DMS79 treated with DMSO at 0.1 percent for 48 hours (cell line): Measurements from ENCODE around the gene TWIST2.

Experiments used
- DNase-seq: peaks from one replicate; lab custom pipeline; 2025; lab: John Stamatoyannopoulos, UW

Gene TWIST2

DNA sequence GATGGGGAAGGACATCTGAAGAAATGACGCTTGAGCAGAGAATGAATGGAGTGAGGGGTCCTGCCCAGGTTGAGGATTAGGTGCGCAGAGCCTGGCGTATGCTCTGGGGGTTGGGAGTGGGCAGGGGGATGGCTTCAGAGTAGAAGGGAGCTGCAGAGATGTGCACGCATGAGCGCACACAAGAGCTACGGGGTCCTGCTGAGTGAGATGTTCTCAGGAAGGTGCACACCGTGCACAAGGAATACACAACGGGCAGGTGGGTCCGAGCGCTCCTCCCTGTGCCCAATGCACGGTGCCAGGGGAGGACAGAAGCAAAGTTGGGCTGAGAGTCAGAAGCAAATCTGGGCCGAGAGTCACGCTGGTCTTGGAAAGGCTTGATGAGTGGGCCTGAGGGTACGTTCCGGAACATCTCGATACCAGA is 25.5 kb downstream of the TWIST2 start:
- DNase-seq, result no peak

- no peak for DNase-seq
These were observed 26.0 kb downstream of the TWIST2 start for GRCh38 chr2:238873841-238874240.

GRCh38 chr2:238874330-238875050 is 26.6 kb downstream of the TWIST2 start:
- no peak for DNase-seq

GRCh38 chr2:238875101-238875470 is 27.2 kb downstream of the TWIST2 start:
- no peak for DNase-seq

DNA sequence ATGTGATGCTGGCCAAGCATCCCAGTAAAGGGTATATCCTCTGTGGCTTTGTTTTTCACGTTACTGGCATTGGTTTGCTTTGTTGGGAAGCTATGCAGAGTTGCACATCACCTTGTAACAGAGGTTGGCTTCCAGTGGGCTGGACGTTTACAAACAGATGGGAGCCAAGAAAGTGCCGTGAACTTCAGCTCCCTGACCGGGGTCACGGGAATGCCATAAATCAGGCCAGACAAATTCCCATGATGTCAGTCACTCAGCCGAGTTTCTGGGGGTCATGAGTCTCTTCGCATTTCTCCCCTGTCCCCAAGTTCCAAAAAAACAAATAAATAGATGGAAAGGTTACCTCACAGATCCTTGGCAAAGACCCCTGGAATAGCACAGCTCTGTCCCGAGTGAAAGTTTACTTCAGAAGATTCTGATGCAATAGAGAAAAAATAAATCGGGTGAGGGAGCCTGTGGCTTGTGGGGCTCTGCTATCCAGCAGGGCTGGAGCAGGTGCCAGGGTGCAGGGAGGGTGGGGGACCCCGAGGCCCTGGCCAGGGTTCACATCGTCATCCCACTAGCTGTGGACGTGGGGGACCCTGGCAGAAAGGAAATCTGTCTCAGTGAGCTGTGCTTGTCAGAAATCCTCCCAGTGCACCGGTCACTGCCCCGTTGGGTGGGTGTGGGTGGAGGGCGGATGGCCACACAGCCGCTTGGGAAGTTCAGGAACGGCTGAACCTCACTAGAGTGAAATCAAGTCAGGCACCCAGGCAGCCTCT is 27.8 kb downstream of the TWIST2 start:
- DNase-seq, result no peak

GRCh38 chr2:238876232-238876630 is 28.3 kb downstream of the TWIST2 start:
- no peak for DNase-seq

DNA sequence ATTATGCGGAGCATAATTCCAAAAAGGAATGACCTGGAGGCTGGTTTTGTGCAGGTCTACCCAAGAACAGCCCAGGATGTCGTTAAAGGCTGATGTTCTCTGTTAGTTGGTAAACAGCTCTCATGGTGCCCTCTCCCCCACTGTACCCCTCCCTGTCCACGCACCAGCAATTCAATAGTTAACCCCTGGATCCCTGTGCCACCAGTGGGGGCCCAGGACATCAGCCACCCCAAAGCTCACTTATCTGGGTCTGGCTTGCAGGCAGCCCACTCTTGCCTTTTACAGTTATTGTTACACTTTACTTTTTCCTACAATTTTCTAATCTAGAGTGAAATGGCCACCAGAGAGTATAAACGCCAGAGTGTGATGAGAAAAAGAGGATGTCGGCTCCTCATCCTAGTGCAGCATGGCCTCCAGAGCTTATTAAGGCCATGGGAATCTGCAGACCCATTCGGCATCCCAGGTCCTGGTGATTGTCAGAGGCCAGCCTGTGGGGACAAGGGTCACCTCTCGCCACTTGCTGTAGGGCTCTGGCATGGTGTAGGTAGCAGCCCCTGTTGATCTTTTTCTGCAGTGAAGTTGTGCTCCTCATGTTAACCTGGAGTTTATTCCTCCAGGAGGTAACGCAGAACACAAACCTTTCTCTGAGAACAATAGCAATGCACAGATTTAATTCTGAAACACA is 30.3 kb downstream of the TWIST2 start:
- DNase-seq, result no peak

DNA sequence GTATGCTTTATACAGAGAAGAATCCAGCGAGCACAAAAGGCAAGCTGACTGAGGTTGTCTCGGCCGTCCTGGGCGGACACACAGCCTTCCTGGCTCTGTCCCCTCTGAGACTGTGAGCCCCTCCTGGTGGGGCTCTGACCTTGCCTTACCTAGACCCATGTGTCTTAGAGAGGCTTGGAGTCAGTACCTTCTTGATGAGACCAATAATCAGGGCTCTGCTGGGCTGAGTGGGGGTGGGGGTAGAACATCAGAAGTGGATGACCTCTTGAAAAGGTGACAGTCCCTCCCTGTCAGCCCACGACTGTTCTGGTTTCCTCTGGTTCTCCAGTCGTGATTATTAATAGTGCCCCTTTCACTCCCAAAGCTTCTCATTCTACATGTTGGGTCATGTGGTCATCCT is 31.2 kb downstream of the TWIST2 start:
- DNase-seq, result no peak

DNA sequence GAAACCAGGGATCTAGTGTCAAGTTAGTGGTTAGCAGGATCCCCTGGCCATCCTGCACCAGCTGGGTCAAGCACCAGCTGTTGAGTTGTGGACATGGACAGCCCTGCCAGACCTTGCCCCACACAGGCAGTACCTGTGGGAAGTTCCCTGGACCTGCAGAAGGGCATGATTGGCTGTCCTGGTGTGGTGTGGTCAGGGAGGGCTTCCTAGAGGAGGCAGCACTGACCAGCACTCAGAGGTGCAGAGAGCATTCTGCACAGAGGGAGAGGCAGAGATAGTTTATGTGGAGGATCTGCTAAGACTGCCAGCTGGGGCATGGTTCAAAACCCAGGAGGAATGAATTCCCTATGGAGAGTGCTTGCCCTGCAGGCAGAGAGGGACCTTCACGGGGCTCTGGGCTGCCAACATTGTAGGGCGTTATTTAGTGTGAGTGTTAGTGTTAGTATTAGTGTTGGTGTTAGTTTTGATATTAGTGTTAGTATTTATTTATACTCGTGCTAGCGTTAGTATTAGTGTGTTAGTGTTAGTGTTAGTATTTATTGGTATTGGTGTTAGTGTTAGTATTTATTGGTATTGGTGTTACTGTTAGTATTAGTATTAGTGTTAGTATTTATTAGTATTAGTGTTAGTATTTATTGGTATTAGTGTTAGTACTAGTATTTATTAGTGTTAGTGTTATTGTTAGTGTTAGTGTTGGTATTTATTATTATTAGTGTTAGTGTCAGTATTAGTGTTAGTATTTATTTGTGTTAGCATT is 31.9 kb downstream of the TWIST2 start:
- no peak for DNase-seq

GRCh38 chr2:238881353-238882081 is 33.6 kb downstream of the TWIST2 start:
- DNase-seq, result no peak

DNA sequence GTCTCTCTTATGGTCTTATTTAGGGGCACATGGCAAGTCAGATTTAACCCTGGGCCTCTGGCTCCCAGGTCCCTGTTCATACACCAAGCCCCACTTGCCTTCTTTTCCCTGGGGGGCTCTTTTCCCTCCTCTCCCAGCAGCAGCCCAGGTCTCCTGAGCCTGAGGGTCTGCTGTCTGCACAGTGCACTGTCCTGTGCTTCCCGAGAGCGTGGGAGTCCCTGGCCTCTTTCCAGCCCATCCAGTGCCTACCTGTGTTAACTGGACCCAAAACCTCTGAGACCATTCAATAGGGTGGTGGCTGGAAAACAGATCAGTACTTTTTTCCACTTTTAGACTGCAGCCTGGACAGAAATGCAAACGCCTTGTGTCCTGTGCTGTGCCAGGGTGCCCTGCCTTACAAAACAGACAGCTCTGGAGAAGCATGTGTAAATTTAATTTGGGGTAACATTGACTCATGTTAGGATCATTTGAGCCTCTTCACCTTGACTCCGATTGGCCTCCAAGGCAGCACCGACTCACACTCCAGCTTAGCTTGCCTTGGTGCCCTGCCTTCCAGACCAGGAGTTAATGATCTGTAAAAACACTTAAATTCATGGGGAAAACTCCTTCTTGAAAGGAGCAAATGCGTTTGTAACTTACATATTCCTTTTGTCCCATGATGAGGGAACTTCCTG is 34.3 kb downstream of the TWIST2 start:
- no peak for DNase-seq

DNA sequence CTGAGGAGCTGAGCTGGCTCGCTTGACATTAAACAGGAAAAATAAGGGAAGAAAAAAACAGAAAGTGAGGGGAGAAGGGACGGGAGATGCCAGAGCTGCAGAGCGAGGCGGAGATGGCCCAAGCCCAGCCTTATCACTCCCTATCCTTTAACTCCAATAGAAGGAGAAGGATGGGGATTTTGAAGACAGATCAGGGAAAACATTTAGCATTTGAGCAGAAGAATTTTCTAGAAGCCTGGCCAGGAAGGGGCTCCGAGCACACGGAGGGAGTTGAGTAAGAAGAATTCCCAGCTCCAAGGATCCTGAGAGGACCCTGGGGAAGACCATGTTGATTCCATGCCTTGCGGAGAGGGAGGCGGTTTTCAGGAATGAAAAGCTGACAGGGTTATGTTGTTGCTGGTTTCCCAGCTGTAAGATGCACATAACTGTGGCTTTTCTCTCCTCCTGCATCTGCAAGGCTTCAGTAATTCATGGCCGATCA is 35.6 kb downstream of the TWIST2 start:
- DNase-seq, result no peak

- no peak for DNase-seq
These were observed 36.4 kb downstream of the TWIST2 start for GRCh38 chr2:238884122-238884811.

GRCh38 chr2:238884812-238885408 is 37.0 kb downstream of the TWIST2 start:
- no peak for DNase-seq

DNA sequence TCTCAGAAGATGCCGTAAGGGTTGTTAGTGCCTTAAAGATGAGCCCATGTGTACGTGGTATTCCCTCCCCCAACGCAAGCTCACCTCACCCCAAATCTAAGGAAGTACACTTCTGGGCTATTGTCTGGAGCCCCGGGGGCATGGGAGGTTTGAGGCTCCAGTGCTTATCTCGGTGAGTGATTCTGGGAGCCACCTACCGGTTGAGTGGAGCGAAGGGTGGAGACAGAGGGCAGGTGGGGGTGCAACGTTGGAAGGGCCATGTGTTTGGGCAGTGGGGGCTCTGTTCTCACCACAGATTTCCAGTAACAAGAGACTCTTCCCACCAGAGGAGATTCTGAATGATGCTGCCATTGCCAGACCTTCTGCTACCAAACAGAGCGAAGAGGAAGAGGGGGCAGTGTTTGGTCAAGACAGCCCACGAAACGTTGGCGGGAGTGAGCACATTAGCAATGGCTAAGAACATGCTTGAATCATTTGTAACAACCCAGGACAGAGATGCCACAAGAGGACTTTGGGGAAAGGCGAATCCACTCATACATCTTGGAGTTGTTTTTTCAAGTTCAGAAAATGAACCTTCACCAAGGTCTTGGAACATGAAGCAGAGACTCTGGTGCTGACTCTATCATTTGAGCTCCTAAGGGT is 38.7 kb downstream of the TWIST2 start:
- no peak for DNase-seq

- DNase-seq, result no peak
These were observed 39.7 kb downstream of the TWIST2 start for GRCh38 chr2:238887616-238888015.

DNA sequence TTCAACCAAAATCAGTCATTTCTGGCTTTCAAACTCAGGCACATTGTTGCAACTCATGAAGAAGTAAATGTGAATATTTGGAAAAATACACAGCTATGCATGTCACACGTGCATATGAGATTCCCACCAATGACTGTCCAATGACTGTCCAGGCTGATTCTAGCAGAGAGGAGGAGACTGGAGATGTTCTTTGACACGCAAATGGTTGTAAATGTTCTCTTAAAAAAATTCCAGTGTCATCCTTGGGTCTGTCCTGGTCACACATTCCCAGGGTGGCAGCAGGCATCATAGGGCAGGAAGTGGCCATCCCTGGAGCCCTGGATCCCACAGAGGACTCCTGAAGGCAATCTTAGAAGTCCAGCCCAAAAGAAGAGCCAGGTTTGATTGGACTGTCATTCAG is 40.9 kb downstream of the TWIST2 start:
- DNase-seq, result no peak

- DNase-seq, result no peak
These were observed 42.2 kb downstream of the TWIST2 start for GRCh38 chr2:238890131-238890530.
